Measurements from ENCODE around the gene CLK3.

Gene CLK3

GRCh38 chr15:74613953-74614743 lies 1.5 kb upstream of the CLK3 start:
- peaks cover 19% of the 10 kb centered on the region for H3K4me1 ChIP-seq (ENCODE audit: low read length)
- peak overlapping the region; percentile 91 for H3K9ac ChIP-seq (ENCODE audit: low read length)
- peak overlapping the region; percentile 93 for H3K4me3 ChIP-seq (ENCODE audit: low read length)
- H4K20me1 ChIP-seq (ENCODE audit: insufficient read depth, low read length), result peaks cover 28% of the 10 kb centered on the region
- no peaks in the 10 kb centered on the region for H3K9me3 ChIP-seq (ENCODE audit: insufficient read depth, low read length)
- TF ChIP-seq EZH2phosphoT487 (IDR thresholded peaks at IDR 0.05; ENCODE audit: low read depth), result no peak
- TF ChIP-seq CTCF (IDR thresholded peaks at IDR 0.05; ENCODE audit: low read depth, low read length), result no peak
- H2AFZ ChIP-seq (ENCODE audit: low read depth, low read length), result peak overlapping the region; percentile 42
- H3K79me2 ChIP-seq (ENCODE audit: low read length), result peaks cover 39% of the 10 kb centered on the region
- H3K27me3 ChIP-seq (ENCODE audit: low read depth, low read length), result no peaks in the 10 kb centered on the region
- peaks cover 10% of the 10 kb centered on the region for H3K36me3 ChIP-seq (replicated peaks; ENCODE audit: low read depth, low read length)
- peak overlapping the region; percentile 81 for H3K4me2 ChIP-seq (ENCODE audit: low read length)
- peak overlapping the region; percentile 86 for H3K27ac ChIP-seq (ENCODE audit: low read length)

GRCh38 chr15:74614744-74615507 lies 710 bp upstream of the CLK3 start:
- no peak for TF ChIP-seq EZH2phosphoT487 (IDR thresholded peaks at IDR 0.05; ENCODE audit: low read depth)
- TF ChIP-seq CTCF (IDR thresholded peaks at IDR 0.05; ENCODE audit: low read depth, low read length), result no peak
- peak overlapping the region; percentile 24; the same call in 1 of the 2 replicates for H2AFZ ChIP-seq (ENCODE audit: low read depth, low read length)
- H3K36me3 ChIP-seq (replicated peaks; ENCODE audit: low read depth, low read length), result peaks cover 13% of the 10 kb centered on the region
- peak overlapping the region; percentile 93 for H3K4me3 ChIP-seq (ENCODE audit: low read length)
- H3K4me1 ChIP-seq (ENCODE audit: low read length), result peaks cover 19% of the 10 kb centered on the region
- H4K20me1 ChIP-seq (ENCODE audit: insufficient read depth, low read length), result peaks cover 35% of the 10 kb centered on the region
- H3K9me3 ChIP-seq (ENCODE audit: insufficient read depth, low read length), result no peaks in the 10 kb centered on the region
- H3K27me3 ChIP-seq (ENCODE audit: low read depth, low read length), result no peaks in the 10 kb centered on the region
- peak overlapping the region; percentile 91 for H3K9ac ChIP-seq (ENCODE audit: low read length)
- H3K79me2 ChIP-seq (ENCODE audit: low read length), result peaks cover 46% of the 10 kb centered on the region
- peak overlapping the region; percentile 81 for H3K4me2 ChIP-seq (ENCODE audit: low read length)
- peak overlapping the region; percentile 86 for H3K27ac ChIP-seq (ENCODE audit: low read length)

- Histone ChIP-seq H3K9me3 (ENCODE audit: insufficient read depth, low read length) (no peaks in the 10 kb centered on the region), H3K4me1 (ENCODE audit: low read length) (peaks cover 19% of the 10 kb centered on the region), H3K79me2 (ENCODE audit: low read length) (peaks cover 59% of the 10 kb centered on the region), H2AFZ (ENCODE audit: low read depth, low read length) (no peak overlapping the region), H3K27me3 (ENCODE audit: low read depth, low read length) (no peaks in the 10 kb centered on the region), H3K27ac (ENCODE audit: low read length) (peak overlapping the region; percentile 54), H3K4me2 (ENCODE audit: low read length) (peak overlapping the region; percentile 84), H3K36me3 (replicated peaks; ENCODE audit: low read depth, low read length) (peaks cover 27% of the 10 kb centered on the region), H4K20me1 (ENCODE audit: insufficient read depth, low read length) (peaks cover 47% of the 10 kb centered on the region), H3K9ac (ENCODE audit: low read length) (peak overlapping the region; percentile 91), H3K4me3 (ENCODE audit: low read length) (peak overlapping the region; percentile 93)
- TF ChIP-seq CTCF (IDR thresholded peaks at IDR 0.05; ENCODE audit: low read depth, low read length) (no peak), EZH2phosphoT487 (IDR thresholded peaks at IDR 0.05; ENCODE audit: low read depth) (no peak)
These were observed 817 bp downstream of the CLK3 start for GRCh38 chr15:74616366-74616939.

- Histone ChIP-seq H4K20me1 (ENCODE audit: insufficient read depth, low read length) (peaks cover 53% of the 10 kb centered on the region), H3K36me3 (replicated peaks; ENCODE audit: low read depth, low read length) (peaks cover 32% of the 10 kb centered on the region), H3K4me2 (ENCODE audit: low read length) (peak overlapping the region; percentile 84), H3K27ac (ENCODE audit: low read length) (0 out of 2 replicates have a peak overlapping the region, but pooled peaks have one; percentile 54), H3K4me3 (ENCODE audit: low read length) (peak overlapping the region; percentile 93), H3K9ac (ENCODE audit: low read length) (peak overlapping the region; percentile 91), H3K4me1 (ENCODE audit: low read length) (peaks cover 19% of the 10 kb centered on the region), H2AFZ (ENCODE audit: low read depth, low read length) (no peak overlapping the region), H3K79me2 (ENCODE audit: low read length) (peaks cover 64% of the 10 kb centered on the region), H3K27me3 (ENCODE audit: low read depth, low read length) (no peaks in the 10 kb centered on the region), H3K9me3 (ENCODE audit: insufficient read depth, low read length) (no peaks in the 10 kb centered on the region)
- TF ChIP-seq CTCF (IDR thresholded peaks at IDR 0.05; ENCODE audit: low read depth, low read length) (no peak), EZH2phosphoT487 (IDR thresholded peaks at IDR 0.05; ENCODE audit: low read depth) (no peak)
These were observed 1.4 kb downstream of the CLK3 start for GRCh38 chr15:74616996-74617395.
